22Rv1 (cell line): ENCODE results near the gene YPEL3.

Source experiments
- ZFX ChIP-seq: fragments of 450-650 bp; IDR thresholded peaks from 2 replicates; pipeline ENCODE4 v1.6.1; 2017; ENCODE audit warnings: antibody characterized with exemption, borderline replicate concordance
- TF ChIP-seq, protein P1 (sequence below): fragments of 450-650 bp; IDR thresholded peaks from 2 replicates; pipeline ENCODE4 v1.5.1; 2017; ENCODE audit warnings: mild to moderate bottlenecking

DNA sequence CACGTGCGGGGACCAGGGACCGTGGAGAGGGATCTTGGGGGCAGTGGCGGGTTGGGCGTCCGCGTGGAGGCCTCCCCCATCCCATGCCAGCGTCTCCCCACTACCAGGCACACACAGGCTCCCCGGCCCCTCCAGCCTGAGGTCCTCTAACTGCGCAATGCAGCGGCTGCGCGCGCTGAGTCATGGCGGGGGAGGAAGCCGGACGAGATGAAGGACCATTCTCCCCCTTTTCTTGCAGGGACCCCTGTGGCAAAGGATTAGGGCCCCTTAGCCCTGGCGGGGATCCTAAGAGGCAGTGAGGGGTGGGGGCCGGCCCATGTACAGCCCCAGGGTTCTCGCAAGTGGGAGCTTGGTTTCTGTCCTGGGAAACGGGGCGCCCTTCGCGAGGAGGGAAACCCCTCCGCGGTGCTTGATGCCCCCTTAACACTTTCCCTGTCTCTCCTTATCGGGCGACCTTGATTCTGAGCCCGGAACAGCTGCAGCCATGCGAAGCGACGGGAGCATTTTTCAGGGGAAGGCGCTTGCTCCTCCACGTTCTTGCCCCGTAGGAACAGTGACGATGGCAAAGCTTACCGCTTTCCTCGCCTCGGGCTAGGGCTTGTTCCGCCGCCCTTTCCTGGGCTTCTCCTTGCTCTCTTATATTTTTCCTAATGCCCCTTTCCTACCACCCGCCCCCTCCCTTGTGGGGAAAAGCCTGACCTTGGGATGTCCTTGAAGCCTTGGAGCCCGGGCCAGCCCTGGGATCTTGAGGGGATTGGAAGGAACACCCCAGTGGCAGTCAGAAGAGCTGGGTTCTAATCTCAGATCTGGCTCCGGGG is 29.9 kb downstream of the YPEL3 start:
- TF ChIP-seq, protein P1, sequence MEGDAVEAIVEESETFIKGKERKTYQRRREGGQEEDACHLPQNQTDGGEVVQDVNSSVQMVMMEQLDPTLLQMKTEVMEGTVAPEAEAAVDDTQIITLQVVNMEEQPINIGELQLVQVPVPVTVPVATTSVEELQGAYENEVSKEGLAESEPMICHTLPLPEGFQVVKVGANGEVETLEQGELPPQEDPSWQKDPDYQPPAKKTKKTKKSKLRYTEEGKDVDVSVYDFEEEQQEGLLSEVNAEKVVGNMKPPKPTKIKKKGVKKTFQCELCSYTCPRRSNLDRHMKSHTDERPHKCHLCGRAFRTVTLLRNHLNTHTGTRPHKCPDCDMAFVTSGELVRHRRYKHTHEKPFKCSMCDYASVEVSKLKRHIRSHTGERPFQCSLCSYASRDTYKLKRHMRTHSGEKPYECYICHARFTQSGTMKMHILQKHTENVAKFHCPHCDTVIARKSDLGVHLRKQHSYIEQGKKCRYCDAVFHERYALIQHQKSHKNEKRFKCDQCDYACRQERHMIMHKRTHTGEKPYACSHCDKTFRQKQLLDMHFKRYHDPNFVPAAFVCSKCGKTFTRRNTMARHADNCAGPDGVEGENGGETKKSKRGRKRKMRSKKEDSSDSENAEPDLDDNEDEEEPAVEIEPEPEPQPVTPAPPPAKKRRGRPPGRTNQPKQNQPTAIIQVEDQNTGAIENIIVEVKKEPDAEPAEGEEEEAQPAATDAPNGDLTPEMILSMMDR, result no peak
- TF ChIP-seq ZFX, result no peak
